Hippocampal formation (tissue), 2 donors: Measurements from ENCODE around the gene IRGQ.
A peak's percentile ranks its signal among the peaks of the same experiment; 100 is the strongest.
"Not testable (repeated sequence)": the region's sequence is repeated elsewhere in the genome, so short reads cannot be mapped to it uniquely, and the experiment has no call there.

Experiments
- DNase-seq, 2 donors: peaks; one replicate each; lab custom pipeline; 2025; lab: John Stamatoyannopoulos, UW

The IRGQ gene

DNA sequence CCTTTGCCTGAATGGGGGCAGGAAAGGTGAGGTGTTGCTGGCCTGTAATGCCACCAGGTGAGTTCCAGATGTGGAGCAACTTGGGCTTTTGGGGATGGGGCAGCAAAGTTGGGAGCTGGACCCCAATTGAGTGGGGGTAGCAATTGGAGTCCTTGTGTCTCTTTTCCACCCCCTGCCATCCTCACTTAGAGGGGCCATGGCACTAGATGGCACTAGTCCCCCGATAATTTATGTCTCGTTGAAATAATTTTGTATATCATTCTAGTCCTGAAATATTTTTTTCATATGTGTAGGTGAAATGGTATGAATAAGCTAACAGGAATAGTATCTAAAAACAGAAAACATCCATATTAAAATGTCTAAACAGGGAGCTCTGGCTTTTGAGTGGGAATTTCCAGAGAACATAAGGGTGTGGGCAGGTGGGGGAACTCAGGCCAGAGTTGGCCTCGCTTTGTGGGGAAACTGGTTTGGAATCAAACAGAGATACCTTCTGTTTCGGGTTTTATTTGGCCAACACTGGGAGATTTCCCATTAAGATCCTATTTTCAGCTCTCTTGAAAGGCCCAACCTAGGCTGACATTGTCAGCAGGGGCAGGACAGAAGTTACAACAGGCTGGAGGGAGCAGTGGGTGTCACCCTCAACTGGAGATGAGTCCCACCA, 3.8 kb upstream of the IRGQ start:
- DNase-seq, result peak in 1 of 2 donors; percentile 11

DNA sequence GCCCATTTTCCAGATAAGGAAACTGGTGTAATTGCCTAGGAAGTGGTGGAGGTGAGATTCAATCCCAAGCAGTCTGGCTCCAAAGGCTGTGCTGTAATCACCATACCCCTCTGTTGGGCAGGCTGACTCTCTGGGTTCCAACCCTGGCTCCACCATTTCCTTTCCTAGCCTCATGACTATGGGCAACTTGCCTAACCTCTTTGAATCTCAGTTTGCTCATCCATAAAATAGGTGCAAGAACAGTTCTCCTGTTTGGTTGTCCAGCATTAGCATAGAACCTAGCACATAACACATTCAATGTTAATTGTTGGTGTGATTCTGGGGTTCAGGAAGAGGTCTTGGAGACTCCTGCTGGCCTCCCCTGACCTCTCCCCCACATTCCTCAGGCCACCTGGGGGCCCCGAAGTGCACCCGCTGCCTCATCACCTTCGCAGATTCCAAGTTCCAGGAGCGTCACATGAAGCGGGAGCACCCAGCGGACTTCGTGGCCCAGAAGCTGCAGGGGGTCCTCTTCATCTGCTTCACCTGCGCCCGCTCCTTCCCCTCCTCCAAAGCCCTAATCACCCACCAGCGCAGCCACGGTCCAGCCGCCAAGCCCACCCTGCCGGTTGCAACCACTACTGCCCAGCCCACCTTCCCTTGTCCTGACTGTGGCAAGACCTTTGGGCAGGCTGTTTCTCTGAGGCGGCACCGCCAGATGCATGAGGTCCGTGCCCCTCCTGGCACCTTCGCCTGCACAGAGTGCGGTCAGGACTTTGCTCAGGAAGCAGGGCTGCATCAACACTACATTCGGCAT, 2.7 kb upstream of the IRGQ start:
- DNase-seq, result no peak

DNA sequence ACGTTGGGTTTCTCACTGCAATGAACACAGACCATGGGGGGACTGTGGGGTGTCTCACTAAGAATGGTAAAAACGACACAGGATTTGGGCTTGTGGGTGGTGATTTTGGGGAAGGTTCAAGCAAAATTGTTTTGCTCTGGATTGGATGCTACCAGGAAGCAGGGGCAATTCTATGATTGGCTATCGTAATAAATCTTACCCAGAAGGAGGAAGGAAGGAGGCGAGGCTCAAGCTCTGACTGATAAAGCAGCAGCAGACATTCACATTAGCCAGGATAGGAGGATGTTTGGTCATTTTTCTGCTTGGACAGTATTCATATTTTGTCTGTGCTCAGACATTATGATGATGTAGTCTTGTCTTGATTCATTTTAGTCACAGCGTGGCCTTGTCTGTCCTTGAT, 1.9 kb upstream of the IRGQ start:
- no peak for DNase-seq

DNA sequence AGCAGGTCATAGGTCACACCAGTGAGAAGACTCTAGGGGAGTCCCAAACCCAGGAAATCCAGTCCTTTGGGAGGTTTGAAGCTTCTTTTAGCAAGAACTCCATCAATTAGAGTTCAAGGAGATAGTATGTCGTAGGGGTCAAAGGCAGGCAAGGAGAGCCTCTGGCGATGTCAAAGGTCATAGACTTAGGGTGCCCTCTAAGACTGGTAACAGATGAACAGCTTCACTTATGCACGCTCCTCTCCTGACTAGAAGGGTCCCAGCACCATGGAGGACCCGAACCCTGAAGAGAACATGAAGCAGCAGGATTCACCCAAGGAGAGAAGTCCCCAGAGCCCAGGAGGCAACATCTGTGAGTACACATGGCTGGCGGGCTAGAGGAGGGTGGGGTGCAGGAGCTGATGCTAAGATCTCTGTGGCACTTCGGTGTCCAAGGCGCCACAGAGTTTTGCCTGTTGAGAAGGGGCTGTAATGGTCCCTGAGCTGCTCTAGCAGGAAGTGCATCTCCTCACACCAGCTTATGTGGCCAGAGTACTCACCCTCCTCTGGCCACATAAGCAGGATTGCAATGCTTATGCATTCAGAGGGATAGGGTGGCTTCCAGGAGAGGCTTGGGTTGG, 1.0 kb upstream of the IRGQ start:
- no peak for DNase-seq

DNA sequence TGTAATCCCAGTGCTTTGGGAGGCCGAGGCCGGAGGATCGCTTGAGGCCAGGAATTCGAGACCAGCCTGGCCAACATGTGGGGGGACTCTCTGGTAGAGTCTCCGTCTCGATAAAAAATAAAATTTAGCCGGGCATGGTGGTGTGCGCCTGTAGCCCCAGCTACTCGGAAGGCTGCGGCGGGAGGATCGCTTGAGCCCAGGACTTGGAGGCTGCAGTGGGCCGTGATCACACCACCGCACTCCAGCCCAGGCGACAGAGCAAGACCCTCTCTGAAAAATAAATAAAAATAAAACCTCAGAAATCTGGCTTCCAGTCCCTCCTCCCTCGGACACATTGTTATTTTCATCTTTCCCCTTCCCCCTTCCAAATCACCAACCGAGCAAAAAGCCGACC, 332 bp downstream of the IRGQ start:
- DNase-seq, result no peak

DNA sequence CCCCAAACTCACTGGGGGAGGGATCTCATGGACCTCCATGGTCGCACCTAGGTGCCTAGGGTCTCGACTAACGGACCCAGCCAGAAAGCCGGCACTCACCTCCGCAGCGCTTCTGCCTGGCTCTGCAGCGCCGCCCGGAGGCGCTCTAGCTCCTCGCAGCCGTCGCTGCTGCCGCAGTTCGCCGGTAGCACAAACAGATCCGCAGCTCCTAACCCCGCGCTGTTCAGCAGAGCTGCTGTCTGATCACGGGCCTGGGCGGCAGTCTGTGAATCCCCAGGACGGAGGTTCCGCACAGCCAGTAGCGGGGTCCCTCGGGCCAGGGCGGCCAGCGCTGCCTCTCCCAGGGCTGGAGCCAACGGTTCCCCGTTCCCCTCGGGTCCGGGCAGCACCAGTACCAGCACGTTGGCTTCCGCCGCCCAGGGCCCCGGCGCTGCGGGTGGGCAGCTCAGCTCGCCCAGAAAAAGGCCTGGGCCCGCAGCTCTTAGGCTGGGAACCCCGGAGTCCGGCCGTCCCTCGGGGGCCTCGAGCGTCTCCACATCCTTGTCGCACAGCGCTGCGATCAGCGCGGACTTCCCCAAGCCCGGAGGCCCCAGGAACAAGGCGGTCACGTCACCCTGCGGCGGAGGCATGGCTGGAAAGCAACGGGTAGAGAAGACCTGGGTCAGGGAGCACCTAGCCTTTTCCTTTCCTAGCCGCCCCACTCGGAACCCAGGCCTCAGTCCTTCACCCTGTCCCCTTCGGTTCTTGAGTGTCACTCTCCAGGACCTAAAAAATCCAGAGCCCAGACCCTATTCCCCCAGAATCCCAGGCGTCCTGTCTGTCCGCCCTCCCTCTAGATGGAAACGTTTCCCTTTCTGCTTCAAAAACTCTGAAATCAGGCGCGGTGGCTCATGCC, 977 bp downstream of the IRGQ start:
- peak in 1 of 2 donors; percentile 2 for DNase-seq

DNA sequence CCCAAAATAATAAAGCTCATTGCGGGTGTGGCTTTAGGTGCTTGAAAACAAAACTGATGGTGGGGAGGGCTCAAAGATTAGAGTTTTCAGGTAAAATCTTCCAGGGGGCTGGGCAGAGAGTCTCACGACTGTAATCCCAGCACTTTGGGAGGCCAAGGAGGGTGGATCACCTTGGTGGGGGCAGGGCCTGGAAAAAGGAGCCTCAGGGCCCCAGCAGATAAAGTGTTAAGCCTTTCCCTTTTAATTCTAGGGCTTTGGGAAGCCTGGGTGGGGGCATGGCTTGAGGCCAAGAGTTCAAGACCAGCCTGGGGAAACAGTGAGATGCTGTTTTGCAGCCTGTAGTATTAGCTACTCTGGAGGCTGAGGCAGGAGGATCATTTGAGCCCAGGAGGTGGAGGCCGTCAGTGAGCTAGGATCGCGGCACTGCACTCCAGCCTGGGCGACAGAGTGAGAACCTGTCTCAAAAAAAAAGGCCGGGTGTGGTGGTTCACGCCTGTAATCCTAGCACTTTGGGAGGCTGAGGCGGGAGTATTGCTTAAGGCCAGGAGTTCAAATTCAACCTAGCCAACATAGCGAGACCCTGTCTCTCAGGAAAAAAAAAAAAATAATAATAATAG, 1.7 kb downstream of the IRGQ start:
- DNase-seq, result no peak

DNA sequence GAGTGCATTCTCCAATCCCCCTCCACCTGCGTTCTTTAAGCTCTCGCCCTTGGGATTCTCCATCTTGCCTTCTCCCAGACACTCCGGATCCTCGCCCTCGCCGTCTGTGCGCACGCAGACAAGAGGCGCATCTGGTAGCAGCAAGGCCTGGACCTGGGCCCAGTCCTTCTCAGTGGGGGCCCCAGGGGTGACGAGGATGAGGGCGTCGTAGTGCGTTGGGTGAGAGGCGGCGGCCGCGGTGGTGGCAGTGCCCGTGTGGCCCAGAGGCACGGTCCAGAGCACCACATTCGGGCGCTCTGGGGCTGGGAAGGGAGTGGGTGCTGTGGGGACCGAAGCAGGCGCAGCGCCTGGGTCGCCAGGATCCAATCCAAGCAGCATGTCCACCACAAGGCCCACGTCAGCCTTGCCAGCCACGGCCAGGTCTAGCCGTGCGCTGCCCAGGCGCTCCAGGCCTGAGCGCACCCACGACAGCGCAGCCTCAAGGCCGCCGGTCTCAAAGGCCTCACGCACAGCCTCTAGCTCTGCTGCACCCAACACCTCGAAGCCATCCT, 3.1 kb downstream of the IRGQ start:
- DNase-seq, result no peak

DNA sequence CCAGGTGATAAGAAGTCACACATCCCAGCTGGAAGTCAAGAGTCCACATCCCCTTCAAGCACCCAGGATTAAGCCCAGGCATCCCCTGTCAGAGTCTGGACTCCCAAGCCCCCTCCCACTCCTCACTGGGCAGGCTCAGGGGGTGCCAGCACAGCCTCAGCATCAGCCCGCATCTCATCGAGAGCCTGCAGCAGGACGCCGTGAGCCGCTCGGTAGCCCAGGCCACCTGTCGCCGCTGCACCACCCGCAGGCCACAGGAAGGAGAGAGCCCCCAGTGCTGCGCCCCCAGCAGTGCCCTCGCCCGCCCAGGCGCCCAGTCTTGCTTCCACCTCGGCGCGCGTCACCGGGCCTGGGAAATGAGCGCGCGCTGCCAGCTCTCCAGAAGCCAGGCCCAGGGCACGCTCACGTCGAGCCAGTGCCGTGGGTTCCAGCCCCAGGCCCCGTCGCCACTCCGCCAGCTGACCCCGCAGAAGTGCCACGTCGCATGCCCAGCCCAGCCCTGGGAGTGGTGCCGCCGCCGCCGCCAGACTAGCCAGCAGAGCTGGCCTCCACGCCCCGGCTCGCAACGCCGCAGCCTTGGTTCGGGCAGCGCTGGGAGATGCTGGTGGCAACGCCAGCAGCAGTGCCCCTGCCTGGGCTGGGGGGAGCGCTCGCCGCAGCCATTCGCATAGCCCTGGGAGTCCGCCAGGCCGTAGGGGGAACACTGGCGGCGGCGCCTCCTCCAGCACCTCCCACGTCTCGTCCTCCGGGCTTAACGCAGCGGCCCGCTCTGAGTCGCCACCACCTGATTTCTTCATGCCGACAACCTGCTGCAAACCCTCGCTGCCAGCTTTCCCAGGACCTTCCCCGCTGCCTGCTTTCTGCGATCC, 3.8 kb downstream of the IRGQ start:
- no peak for DNase-seq

DNA sequence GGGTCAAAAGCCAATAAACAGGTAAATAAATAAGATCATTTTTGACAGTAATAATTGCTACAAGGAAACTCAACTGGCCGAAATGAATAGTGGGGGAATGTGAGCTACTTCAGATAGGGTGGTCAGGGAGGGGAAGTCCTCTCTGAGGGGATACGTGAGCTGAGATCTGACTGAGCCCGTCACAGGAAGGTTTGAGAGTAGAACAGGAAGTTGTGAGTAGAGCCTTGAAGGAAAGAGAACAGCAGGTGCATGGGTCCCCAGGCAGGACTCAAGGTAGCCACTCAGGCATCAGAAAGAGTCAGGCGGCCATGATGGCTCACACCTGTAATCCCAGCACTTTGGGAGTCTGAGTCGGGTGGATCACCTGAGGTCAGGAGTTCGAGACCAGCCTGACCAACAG, 6.3 kb downstream of the IRGQ start:
- DNase-seq, result no peak

DNA sequence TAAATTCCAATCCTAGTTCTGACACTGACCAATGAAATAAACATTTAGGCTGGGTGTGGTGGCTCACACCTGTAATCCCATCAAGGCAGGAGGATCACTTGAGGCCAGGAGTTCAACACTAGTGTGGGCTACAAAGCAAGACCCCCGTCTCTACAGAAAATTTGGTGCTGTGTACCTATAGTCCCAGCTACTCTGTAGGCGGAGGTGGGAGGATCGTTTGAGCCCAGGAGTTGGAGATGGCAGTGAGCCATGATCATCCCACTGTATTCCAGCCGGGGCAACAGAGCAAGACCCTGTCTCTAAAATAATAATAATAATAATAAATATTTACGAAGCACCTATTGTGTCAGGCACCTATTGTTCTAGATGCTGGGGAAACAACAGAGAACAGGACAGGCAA, 6.7 kb downstream of the IRGQ start:
- no peak for DNase-seq

DNA sequence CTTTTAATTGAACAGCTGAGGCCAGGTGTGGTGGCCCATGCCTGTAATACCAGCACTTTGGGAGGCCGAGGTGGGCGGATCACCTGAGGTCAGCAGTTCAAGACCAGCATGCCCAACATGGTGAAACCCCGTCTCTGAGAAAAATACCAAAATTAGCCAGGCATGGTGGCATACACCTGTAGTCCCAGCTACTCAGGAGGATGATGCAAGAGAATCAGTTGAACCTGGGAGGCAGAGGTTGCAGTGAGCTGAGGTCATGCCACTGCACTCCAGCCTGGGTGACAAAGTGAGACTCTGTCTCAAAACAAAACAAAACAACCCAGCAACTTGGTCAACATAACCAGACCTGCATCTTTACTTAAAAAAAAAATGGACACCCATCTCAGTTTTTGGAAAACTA, 8.9 kb downstream of the IRGQ start:
- DNase-seq, result not testable (repeated sequence)

DNA sequence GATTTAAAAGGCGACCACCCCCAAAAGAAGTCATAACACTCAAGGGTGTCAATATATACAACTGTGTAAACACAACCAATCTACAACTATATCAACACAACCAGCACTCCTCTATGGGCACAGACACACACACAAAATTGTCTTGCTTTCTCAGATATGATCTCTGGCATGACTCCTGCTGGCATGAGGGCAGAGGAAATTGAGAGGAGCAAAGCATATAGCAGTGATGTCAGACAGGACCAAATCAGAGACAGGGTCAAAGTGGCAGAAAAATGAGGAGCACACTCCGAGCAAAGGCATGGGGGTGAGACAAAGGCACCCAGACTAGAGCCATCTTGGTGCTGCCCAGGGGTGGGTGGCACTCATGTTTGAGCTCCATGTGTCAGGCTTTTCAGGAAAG, 9.6 kb downstream of the IRGQ start:
- DNase-seq, result no peak

DNA sequence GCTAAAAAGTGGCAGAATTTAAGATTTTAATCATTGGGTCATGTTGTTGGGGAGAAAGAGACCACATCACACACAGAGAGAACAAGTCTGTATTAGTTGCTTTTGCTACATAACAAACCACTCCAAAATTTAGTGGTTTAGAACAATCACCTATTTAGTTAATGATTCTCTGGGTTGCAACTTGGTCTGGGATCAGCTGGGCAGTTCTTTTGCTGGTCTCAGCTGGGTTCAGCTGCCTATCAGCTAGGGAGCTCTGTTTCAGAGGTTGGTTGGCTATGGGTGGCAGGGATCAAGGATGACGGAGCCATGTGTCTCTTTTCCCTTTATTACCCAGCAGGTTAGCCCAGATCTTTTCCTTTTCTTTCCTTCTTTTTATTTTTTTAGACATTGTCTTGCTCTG, 11.4 kb downstream of the IRGQ start:
- no peak for DNase-seq

DNA sequence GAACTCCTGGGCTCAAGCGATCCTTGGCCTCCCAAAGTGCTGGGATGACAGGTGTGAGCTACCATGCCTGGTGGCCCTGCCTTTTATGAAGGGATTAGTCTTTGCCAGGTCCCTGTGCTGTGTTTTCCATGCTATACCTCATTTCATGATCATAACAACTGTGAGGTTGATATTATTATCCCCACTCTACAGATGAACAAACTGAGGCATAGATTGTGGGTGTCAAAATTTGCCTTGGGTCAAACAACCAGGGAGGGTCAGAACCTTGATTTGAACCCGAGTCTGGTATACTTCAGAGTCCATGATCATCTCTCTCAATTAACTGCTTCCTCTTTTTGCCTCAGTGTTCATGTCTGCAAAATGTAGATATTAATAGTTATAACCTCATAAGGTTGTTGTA, 13.4 kb downstream of the IRGQ start:
- no peak for DNase-seq

DNA sequence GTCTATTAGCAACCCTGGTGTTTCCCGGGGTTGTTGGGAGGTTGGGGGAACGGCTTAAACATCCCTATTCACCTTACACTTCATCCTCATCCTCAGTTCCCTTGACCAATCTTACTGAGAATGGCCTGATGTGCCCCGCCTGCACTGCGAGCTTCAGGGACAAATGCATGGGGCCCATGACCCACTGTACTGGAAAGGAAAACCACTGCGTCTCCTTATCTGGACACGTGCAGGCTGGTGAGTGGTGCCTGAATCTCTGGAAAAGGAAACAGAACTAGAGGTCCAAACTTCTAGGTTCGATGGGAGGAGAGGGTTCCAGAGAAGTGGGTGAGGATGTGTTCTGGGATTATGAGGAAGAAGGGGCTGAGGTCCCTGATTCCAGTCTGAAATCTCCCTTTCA, 14.5 kb downstream of the IRGQ start:
- no peak for DNase-seq

DNA sequence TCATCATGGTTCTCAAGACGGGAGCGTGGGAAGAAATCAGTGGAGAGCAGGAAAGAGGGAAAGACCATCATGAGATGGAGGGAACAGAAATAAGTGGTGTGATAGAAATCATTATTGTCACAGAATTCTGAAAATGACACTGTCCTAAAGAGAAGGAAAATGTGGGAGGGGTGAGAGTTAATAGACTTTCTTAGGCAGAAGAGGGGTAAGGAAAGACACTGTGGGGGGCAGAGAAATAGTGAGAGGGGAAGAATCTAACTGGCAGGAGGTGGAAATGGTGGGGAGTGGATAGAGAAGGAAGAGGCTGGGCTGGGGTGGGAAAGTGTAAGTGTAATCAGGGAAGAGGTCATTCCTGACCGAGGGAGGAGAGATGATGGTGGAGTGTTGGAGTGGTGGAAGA, 17.1 kb downstream of the IRGQ start:
- no peak for DNase-seq

DNA sequence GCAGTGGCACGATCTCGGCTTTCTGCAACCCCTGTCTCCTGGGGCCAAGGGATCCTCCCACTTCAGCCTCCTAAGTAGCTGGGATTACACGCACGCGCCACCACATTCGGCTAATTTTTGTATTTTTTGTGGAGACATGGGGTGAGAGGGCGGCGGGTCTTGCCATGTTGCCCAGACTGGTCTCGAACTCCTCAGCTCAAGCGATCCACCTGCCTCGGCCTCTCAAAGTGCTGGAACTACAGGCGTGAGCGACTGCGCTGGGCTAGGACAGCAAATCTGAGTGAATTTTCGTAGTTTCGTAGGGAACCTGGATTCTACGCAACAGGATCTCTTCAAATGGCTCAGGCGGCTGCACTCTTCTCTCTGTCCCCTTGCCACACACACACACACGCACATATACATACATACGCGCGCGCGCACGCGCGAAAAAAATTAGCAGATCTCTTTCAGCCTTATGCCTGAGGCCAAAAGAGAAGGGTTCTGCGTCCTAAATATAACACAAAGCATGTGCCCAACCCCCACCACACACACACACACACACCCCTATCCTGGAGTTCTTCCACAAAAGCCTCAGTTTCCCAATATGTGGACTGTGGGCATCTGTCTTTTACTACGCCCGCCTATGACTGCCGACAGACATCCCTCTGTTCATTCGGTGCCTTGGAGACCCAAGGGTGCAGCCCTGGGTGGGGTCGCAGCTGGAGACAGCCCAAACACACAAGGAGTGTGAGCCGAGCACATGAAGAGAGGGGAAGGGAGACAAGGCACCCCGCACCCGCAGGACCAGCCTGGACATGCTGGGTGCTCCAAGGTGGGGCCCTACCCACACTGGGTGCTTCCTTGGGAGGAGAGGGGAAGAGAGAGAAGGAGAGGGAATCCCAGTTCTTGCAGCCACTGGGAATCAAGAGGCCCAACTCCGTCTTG, 19.7 kb downstream of the IRGQ start:
- DNase-seq, result no peak

DNA sequence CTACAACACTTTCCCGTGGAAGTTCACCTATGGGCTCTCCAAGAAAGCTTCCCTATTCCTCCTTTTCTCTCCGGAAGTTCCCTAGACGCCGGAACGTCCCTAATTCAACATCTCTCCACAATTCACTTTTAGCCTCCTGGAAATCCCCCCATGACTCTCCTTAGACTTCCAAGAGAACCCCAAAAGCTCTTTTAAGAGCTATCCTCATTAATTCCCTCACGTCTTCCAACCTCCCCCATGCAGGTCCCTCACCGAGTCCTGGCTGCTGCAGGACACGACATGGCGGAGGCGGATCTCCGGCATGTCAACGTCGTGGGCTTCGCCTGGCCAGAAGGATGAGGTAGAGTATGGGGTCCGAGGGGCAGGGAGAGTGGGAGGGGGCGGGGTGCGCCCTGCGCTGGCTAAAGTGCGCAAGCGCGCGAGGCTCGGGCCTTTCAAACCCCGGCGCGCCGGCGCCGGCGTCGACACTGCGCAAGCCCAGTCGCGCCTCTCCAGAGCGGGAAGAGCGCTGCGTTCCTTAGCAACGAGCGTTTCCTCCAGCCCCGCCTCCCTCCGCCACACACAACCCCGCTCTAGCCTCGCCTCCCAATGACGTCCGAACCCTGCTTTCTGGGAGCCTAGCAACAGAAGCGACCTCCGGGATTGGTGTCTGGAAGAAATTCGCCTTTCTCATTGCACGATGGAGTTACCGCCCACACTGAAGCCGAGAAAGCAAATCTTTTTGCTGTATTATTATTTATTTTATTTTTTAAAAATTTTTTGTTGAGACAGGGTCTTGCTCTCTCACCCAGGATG, 20.6 kb downstream of the IRGQ start, which contains the start of the genes PINLYP and XRCC1:
PINLYP (plus strand) TSS at position 646 of the 795 bp plus-strand sequence. CDS start 1,391 bp downstream, outside the sequence.
XRCC1 (minus strand) TSS at position 372 of the 795 bp plus-strand sequence; CDS start at position 303, 69 bp downstream.
- peak; percentile 93 to 99 for DNase-seq
